Smooth muscle cell (in vitro differentiated cells): ENCODE measurements around the gene CHD9. TPM values are rescaled to one million over a fixed set of nuclear protein-coding genes. Genes with fewer than 3 reads are reported as not detected.

Experiments
- DNase-seq: peaks from one replicate; lab custom pipeline; 2025; ENCODE audit not compliant: unreplicated experiment; lab: John Stamatoyannopoulos, UW
- H2AFZ ChIP-seq: fragments of 200-600 bp; sonication (generic); 2 replicates; pipeline ENCODE4 v1.6.0; 2016; ENCODE audit warnings: antibody characterized with exemption, low read depth, mild to moderate bottlenecking
- H3F3A ChIP-seq: fragments of 200-600 bp; sonication (generic); 2 replicates; pipeline ENCODE4 v1.6.0; 2017; ENCODE audit warnings: antibody characterized with exemption, low read depth
- H3K27ac ChIP-seq: fragments of 200-600 bp; sonication (generic); 2 replicates; pipeline ENCODE4 v1.5.1; 2016; ENCODE audit warnings: low read depth, mild to moderate bottlenecking
- H3K27me3 ChIP-seq: fragments of 200-600 bp; sonication (generic); 2 replicates; pipeline ENCODE4 v1.6.1; 2016; ENCODE audit warnings: low read depth, mild to moderate bottlenecking
- H3K36me3 ChIP-seq: fragments of 200-600 bp; sonication (generic); 2 replicates; pipeline ENCODE4 v1.5.1; 2016; ENCODE audit warnings: low read depth
- H3K4me1 ChIP-seq: fragments of 200-600 bp; sonication (generic); 2 replicates; pipeline ENCODE4 v1.5.1; 2016; ENCODE audit warnings: low read depth
- H3K4me2 ChIP-seq: fragments of 200-600 bp; sonication (generic); 2 replicates; pipeline ENCODE4 v1.6.0; 2016; ENCODE audit warnings: mild to moderate bottlenecking
- H3K4me3 ChIP-seq: fragments of 200-600 bp; sonication (generic); 2 replicates; pipeline ENCODE4 v1.5.1; 2016; ENCODE audit warnings: mild to moderate bottlenecking
- H3K79me2 ChIP-seq: fragments of 200-600 bp; sonication (generic); 2 replicates; pipeline ENCODE4 v1.6.0; 2016; ENCODE audit warnings: low read depth, mild to moderate bottlenecking
- H3K9ac ChIP-seq: fragments of 200-600 bp; sonication (generic); 2 replicates; pipeline ENCODE4 v1.6.0; 2016; ENCODE audit warnings: low read depth
- H3K9me3 ChIP-seq: fragments of 200-600 bp; sonication (generic); replicated peaks from 2 replicates; pipeline ENCODE4 v1.5.1; 2016; ENCODE audit warnings: low read depth
- H4K20me1 ChIP-seq: fragments of 200-600 bp; sonication (generic); 2 replicates; pipeline ENCODE4 v1.6.0; 2016; ENCODE audit warnings: low read depth
- WGBS: methylation state at CpG from one replicate; pipeline ENCODE4 v1.1.7; 2016; ENCODE audit warnings: low lambda C conversion rate; 5-methylcytosine and 5-hydroxymethylcytosine counted together
- polyA plus RNA-seq: library from polyadenylated mRNA; unstranded; fragments of >200 nt; fragmentation: Nextera tagmentation; extraction: Ambion mirVana; gene quantifications from 2 replicates; pipeline ENCODE4 v1.2.1, GENCODE V29; 2016
- total RNA-seq: library from RNA; depleted of rRNA; stranded (reverse); fragments of >200 nt; gene quantifications from 2 replicates; pipeline ENCODE4 v1.2.3, GENCODE V29; 2014
- TF ChIP-seq, protein P1 (sequence below): fragments of 200-600 bp; sonication (generic); IDR thresholded peaks from 2 replicates; pipeline ENCODE4 v1.5.1; 2017; ENCODE audit warnings: borderline replicate concordance, mild to moderate bottlenecking, antibody characterized with exemption; ENCODE audit not compliant: insufficient read depth, poor library complexity, severe bottlenecking

Gene CHD9
- total and polyA plus RNA-seq, 2 experiments from 2014 or later = 43.7 to 117 TPM

DNA sequence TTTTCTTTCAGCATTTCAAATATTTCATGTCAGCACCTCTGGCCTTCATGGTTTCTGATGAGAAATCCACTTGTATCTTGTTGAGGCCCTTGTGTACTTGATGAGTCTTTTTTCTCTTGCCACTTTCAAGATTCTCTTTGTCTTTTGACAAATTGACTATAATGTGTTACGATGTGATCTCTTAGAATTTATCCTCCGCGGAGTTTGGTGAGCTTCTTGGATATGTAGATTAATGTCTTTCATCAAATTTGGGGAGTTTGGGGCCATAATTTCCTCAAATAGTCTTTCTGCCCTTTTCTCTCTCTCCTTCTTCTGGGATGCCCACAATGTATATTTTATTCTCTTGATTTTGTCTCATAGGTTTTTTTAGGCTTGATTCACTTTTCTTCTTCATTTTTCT, 96.0 kb downstream of the CHD9 start:
- no peaks in the 10 kb centered on the region for H3K27me3 ChIP-seq
- H3K4me3 ChIP-seq = no peak overlapping the region
- peaks cover 91% of the 10 kb centered on the region for H4K20me1 ChIP-seq
- no peak overlapping the region for H3K4me2 ChIP-seq
- TF ChIP-seq, protein P1, sequence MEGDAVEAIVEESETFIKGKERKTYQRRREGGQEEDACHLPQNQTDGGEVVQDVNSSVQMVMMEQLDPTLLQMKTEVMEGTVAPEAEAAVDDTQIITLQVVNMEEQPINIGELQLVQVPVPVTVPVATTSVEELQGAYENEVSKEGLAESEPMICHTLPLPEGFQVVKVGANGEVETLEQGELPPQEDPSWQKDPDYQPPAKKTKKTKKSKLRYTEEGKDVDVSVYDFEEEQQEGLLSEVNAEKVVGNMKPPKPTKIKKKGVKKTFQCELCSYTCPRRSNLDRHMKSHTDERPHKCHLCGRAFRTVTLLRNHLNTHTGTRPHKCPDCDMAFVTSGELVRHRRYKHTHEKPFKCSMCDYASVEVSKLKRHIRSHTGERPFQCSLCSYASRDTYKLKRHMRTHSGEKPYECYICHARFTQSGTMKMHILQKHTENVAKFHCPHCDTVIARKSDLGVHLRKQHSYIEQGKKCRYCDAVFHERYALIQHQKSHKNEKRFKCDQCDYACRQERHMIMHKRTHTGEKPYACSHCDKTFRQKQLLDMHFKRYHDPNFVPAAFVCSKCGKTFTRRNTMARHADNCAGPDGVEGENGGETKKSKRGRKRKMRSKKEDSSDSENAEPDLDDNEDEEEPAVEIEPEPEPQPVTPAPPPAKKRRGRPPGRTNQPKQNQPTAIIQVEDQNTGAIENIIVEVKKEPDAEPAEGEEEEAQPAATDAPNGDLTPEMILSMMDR = no peak
- no peak overlapping the region for H3K27ac ChIP-seq
- no peak overlapping the region for H2AFZ ChIP-seq
- H3K4me1 ChIP-seq = peaks cover 5% of the 10 kb centered on the region
- 96% methylated on average over 3 of the region's 3 CpGs for WGBS
- peaks cover 99% of the 10 kb centered on the region for H3K79me2 ChIP-seq
- H3K9ac ChIP-seq = no peak overlapping the region
- H3K36me3 ChIP-seq = no peaks in the 10 kb centered on the region
- DNase-seq = no peak
- H3K9me3 ChIP-seq = no peaks in the 10 kb centered on the region
- no peaks in the 10 kb centered on the region for H3F3A ChIP-seq

- H3K36me3 ChIP-seq = no peaks in the 10 kb centered on the region
- H4K20me1 ChIP-seq = peaks cover 95% of the 10 kb centered on the region
- H3K27me3 ChIP-seq = no peaks in the 10 kb centered on the region
- peaks cover 5% of the 10 kb centered on the region for H3K4me1 ChIP-seq
- no peak overlapping the region for H2AFZ ChIP-seq
- H3K4me3 ChIP-seq = no peak overlapping the region
- no peak overlapping the region for H3K4me2 ChIP-seq
- peaks cover 92% of the 10 kb centered on the region for H3K79me2 ChIP-seq
- peaks cover 6% of the 10 kb centered on the region for H3F3A ChIP-seq
- H3K9me3 ChIP-seq = no peaks in the 10 kb centered on the region
- no peak for DNase-seq
- TF ChIP-seq, protein P1 = no peak
- H3K9ac ChIP-seq = no peak overlapping the region
- H3K27ac ChIP-seq = no peak overlapping the region
These were observed 97.5 kb downstream of the CHD9 start for GRCh38 chr16:53152329-53152728.

DNA sequence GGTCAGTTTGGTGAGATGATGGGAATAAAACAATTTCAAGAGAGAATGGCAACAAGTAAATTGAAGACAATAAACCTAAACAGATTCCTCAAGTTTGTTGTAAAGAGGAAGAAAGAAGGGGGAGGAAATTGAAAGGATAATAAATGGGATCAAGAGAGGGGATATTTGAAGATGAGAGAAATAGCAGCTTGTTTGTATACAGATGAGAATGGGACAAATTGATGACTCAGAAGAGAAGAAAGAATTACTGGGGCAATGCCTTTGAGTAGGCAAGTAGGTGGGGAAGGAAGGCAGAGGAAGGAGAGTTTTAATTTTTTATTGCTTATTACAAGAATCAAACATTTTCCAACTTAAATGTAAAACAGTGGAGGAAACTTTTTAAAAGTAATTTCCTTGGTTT, 98.3 kb downstream of the CHD9 start:
- Histone ChIP-seq H3K4me1 (peaks cover 5% of the 10 kb centered on the region), H4K20me1 (peaks cover 91% of the 10 kb centered on the region), H3K27me3 (no peaks in the 10 kb centered on the region), H3K9me3 (no peaks in the 10 kb centered on the region), H3K4me2 (no peak overlapping the region), H3K36me3 (no peaks in the 10 kb centered on the region), H3K4me3 (no peak overlapping the region), H3K79me2 (peaks cover 92% of the 10 kb centered on the region), H3K27ac (peak overlapping the region; percentile 18), H3K9ac (no peak overlapping the region), H2AFZ (no peak overlapping the region), H3F3A (peaks cover 6% of the 10 kb centered on the region)
- TF ChIP-seq, protein P1 = no peak
- no peak for DNase-seq

DNA sequence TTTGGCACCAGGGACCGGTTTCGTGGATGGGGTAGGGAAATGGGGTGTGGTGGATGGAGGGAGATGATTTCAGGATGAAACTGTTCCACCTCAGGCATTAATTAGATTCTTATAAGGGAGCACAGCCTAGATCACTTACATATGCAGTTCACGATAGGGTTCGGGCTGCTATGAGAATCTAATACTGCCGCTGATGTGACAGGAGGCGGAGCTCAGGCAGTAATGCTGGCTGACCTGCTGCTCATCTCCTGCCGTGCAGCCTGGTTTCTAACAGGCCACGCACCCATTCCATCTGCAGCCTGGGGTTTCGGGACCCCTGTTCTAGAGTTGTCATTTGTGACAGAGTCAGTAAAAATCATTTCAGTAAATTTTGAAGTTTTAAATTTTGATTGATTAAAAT, 99.7 kb downstream of the CHD9 start:
- Histone ChIP-seq H3K4me2 (no peak overlapping the region), H3K9me3 (no peaks in the 10 kb centered on the region), H3K79me2 (peaks cover 92% of the 10 kb centered on the region), H3F3A (peaks cover 6% of the 10 kb centered on the region), H4K20me1 (peaks cover 78% of the 10 kb centered on the region), H3K27ac (peak overlapping the region; percentile 26), H3K27me3 (no peaks in the 10 kb centered on the region), H3K9ac (no peak overlapping the region), H3K36me3 (no peaks in the 10 kb centered on the region), H2AFZ (no peak overlapping the region), H3K4me1 (peaks cover 5% of the 10 kb centered on the region), H3K4me3 (no peak overlapping the region)
- no peak for DNase-seq
- WGBS = 90% methylated on average over 9 of the region's 9 CpGs
- TF ChIP-seq, protein P1 = no peak
